Coronary artery (tissue), 2 donors: ENCODE measurements around the gene PTAR1.
"Not testable (repeated sequence)": the region's sequence is repeated elsewhere in the genome, so short reads cannot be mapped to it uniquely, and the experiment has no call there.

ENCODE experiments used
- DNase-seq: peaks from one replicate; pipeline ENCODE4 v3.0.0-alpha.2; 2017; ENCODE audit warnings: low spot score
- H3K27ac ChIP-seq, 2 donors: fragments of 200-600 bp; sonication (generic); one replicate each; pipeline ENCODE4 v1.5.1; 2016 to 2019
- H3K4me3 ChIP-seq: fragments of 200-600 bp; sonication (generic); 2 replicates; pipeline ENCODE4 v1.5.1; 2016; ENCODE audit warnings: mild to moderate bottlenecking, moderate library complexity
- TF ChIP-seq, protein P1 (sequence below): fragments of 200-600 bp; sonication (generic); IDR thresholded peaks from one replicate; pipeline ENCODE4 v1.5.1; 2019; ENCODE audit warnings: antibody characterized with exemption

PTAR1 gene, protein sequence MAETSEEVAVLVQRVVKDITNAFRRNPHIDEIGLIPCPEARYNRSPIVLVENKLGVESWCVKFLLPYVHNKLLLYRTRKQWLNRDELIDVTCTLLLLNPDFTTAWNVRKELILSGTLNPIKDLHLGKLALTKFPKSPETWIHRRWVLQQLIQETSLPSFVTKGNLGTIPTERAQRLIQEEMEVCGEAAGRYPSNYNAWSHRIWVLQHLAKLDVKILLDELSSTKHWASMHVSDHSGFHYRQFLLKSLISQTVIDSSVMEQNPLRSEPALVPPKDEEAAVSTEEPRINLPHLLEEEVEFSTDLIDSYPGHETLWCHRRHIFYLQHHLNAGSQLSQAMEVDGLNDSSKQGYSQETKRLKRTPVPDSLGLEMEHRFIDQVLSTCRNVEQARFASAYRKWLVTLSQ

DNA sequence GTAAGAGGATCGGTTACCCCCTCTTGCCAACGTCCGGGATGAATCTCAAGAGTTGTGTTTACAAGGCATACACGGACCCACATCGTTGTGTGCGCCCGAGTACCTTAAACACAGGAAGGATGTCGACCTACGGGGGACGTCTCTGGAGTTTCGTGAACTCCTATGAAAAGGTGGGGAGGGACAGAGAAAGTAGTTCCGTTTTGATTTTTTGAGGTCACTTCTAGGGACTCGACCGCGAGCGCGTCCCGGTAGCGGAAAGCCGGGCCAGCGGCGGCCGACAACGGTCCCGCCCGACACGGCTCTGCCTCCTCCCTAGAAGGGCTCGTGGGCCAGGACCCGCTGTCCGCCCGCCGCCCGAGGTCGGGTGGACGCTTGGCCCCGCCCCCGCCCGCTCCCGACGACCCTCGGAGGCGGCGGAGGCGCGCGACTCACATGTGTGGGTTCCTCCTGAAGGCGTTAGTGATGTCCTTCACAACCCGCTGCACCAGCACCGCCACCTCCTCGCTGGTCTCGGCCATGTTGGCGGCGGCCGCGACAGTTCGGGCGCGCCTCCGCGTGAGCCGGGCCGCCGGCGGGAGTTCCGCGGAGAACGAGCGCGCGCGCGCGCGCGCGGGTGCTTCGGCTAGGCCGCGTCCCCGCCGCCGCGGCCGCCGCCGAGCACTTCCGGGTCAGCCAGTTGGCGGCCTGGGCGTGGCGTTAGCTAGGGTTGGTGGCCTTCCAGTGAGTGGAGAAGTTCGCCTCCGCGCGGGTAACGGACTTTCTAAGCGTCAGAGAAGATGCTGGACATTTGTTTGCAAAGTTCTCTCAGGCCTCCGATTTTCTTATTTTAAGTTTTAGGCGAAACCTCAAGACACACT, at the start of gene PTAR1:
Gene PTAR1, minus strand, starts transcription at position 591 of the 857 bp plus-strand sequence. Its CDS starts 73 bp downstream, at position 518.
- Histone ChIP-seq H3K4me3 (peak within 1 kb of the TSS; percentile 92), H3K27ac (peak within 1 kb of the TSS; percentile 97)
- TF ChIP-seq, protein P1, sequence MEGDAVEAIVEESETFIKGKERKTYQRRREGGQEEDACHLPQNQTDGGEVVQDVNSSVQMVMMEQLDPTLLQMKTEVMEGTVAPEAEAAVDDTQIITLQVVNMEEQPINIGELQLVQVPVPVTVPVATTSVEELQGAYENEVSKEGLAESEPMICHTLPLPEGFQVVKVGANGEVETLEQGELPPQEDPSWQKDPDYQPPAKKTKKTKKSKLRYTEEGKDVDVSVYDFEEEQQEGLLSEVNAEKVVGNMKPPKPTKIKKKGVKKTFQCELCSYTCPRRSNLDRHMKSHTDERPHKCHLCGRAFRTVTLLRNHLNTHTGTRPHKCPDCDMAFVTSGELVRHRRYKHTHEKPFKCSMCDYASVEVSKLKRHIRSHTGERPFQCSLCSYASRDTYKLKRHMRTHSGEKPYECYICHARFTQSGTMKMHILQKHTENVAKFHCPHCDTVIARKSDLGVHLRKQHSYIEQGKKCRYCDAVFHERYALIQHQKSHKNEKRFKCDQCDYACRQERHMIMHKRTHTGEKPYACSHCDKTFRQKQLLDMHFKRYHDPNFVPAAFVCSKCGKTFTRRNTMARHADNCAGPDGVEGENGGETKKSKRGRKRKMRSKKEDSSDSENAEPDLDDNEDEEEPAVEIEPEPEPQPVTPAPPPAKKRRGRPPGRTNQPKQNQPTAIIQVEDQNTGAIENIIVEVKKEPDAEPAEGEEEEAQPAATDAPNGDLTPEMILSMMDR = no peak
- peak; percentile 89 for DNase-seq

DNA sequence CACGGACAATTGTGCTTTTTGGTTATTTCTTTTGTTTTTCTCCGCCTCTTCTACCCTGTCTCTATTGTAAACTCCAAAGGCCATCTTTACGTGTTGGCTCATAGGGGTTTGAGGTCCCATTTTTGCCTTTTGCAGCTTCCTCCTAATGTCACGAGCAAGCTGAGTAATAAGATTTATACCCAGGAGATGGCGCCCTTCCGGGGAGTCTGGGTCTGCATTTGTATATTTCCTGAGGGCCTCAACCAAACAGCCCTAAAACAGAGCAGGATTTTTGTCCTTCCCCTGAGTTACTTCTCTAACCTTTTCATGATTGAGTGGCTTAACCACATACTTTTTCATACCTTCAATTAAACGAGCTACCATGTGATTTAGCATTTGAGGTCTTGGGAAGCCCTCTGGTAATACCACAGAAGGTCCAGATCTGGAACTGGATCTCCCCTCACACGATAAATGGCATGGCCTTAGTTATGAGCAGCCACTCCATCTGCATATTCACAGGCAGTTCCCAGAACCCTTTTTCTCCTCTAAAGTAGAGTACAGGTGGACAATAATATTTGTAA, 49.6 kb upstream of the PTAR1 start:
- TF ChIP-seq, protein P1 = no peak
- H3K27ac ChIP-seq = no peak overlapping the region
- no peak overlapping the region for H3K4me3 ChIP-seq
- DNase-seq = no peak

DNA sequence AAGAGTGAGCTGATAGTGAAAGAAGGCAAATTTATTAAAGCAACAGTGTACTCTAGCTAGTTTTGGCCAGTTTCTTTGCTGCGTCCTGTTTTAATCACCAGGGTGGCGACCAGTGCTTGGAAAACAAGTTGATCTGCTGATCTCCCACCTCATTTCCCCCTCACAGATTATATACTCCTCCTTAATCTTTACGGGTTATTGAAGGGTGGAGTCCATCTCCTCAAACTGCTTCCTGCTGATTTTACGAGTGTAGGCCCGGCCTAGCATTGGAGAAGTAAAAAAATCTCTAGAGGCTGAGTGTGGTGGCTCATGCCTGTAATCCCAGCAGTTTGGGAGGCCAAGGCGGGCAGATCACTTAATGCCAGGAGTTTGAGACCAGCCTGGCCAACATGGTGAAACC, 46.8 kb upstream of the PTAR1 start:
- Histone ChIP-seq H3K4me3 (no peak overlapping the region), H3K27ac (peak overlapping the region in 1 of 2 donors; percentile 32)
- TF ChIP-seq, protein P1 = no peak
- no peak for DNase-seq

DNA sequence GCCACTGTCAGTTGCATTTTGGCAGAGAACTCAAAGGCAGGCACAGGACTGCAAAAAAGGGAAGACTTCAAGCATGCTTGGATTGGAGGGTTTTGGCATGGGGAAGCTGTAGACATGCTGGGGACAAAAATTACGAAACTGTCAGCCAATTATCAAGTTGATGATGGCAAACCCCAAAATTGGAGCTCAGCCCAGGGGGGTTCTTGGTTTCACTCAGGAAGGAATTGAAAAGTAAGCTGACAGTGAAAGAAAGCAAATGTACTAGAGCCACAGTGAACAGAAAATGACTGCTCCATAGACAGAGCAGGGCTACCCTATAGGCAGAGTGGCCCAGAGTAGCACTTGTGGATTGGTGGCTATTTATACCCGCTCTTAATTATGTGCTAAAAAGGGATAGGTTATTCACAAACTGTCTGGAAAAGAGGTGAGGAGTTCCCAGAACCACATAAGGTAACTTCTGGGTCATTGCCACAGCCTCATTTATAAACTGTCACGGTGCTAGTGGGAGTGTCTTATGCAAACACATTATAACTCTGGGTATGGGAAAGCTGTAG, 46.2 kb upstream of the PTAR1 start:
- Histone ChIP-seq H3K27ac (peak overlapping the region in 1 of 2 donors; percentile 32), H3K4me3 (no peak overlapping the region)
- no peak for DNase-seq
- TF ChIP-seq, protein P1 = no peak

DNA sequence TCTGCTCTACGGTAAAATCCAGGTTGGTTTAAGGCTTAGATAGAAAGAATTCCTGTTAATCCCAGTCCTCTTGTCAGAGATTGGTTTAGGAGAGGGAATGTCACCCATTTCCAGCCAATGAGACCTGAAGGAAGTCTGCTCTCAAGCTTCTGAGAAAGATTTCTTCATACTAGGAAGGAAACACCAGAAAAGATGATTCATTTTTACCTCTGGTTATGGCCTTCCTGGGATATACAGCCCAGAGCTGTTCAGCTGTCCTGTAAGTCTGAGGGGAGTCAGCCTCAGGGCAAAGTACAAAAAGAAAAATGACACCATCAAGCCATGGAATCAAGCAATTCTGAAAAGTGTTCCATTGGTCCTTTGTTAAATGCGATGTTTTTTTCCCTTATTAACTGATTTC, 42.2 kb upstream of the PTAR1 start:
- H3K27ac ChIP-seq = no peak overlapping the region
- no peak overlapping the region for H3K4me3 ChIP-seq
- TF ChIP-seq, protein P1 = no peak
- DNase-seq = no peak

DNA sequence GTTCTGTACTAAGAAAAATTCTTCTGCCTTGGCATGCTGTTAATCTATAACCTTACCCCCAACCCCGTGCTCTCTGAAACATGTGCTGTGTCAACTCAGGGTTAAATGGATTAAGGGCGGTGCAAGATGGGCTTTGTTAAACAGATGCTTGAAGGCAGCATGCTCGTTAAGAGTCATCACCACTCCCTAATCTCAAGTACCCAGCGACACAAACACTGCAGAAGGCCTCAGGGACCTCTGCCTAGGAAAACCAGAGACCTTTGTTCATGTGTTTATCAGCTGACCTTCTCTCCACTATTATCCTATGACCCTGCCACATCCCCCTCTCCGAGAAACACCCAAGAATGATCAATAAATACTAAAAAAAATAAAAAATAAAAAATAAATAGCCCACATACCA, 40.2 kb upstream of the PTAR1 start:
- H3K4me3 ChIP-seq, H3K27ac ChIP-seq, DNase-seq: not testable (repeated sequence)

DNA sequence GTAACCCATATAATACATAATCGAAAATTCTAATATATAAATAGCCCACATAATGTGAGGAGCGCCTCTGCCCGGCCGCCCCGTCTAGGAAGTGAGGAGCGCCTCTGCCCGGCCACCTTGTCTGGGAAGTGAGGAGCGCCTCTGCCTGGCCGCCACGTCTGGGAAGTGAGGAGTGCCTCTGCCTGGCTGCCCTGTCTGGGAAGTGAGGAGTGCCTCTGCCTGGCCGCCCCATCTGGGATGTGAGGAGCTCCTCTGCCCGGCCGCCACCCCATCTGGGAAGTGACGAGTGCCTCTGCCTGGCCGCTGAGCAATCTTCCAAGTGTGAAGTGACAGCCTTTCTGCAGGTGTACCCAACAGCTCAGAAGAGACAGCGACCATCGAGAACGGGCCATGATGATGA, 39.7 kb upstream of the PTAR1 start:
- not testable (repeated sequence) for DNase-seq, H3K27ac ChIP-seq, H3K4me3 ChIP-seq
